AG09319 (cell line): ENCODE measurements around the gene BCL2A1.

Experiments
- DNase-seq: peaks from one replicate; pipeline ENCODE4 v3.0.0-alpha.2; 2010; ENCODE audit warnings: low read depth; ENCODE audit errors: extremely low read depth
- CTCF ChIP-seq: IDR thresholded peaks from 2 replicates; pipeline ENCODE4 v1.5.1; 2011; ENCODE audit warnings: low read depth, mild to moderate bottlenecking, inconsistent platforms, low read length, moderate library complexity

Gene BCL2A1

DNA sequence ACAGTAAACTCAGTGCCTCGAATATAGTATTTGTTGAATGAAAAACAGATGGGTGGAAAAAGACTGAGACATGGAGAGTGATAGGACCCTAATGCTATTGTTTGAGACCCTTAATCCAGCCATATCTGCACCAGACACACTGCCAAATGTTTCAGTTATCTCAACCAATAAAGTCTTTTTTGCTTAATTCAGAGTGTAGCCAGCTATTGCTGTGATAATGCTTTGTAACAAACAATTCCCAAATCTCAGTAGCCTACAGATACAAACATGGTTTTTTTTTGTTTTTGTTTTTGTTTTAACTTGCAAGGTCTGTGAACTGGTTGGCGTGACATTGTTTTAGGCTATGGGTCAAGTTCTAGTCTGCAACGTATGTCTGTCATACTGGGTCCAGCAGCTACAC lies 17.0 kb upstream of the BCL2A1 start:
- no peak for TF ChIP-seq CTCF

DNA sequence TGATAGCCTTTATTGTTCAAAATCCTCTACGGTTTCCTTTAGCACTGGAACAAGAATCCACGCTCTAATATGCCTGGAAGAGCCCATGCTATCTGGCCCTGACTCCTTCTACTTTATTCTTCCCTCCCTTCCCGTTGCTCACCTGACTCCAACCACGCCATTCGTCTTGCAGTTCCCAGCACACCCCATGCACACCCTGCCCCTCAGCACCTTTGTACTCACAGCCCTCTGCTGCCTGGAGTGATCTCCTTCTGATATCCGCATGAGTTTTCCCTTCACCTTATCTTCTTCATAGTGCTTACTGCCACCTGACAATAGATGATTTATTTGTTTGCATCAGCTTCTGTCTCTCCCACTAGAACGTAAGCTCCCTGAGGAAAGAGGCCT lies 16.6 kb upstream of the BCL2A1 start:
- no peak for TF ChIP-seq CTCF
- DNase-seq, result no peak

More for the DNA sequence above, 17.0 kb upstream of the BCL2A1 start:
- no peak for DNase-seq

DNA sequence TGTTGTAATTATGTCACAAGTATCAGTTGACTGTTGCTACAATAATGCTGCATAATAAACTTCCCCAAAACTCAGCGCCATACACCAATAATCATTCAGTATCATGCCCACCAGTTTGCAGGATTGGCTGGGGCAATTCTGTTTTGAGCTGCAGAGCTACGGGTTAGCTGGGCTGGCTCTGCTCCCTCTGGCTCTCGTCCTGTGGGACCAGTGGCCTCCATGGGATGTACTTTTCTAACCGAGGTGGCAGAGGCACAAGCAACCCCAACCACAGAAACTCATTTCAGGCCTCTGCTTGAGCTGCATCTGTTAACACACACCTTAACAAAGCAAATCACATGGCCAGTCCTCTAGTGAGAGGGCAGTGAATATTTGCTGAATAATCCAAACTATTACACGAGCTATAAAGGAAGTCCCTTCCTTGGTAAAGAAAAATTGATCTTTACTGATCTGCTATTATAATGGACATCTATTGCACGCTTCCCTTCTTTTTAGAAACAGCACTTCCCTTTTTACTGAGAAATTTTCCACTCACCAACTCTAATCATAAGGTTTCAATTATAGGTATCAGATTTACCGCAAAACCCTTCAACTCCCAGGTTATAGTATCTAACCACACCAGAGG lies 10.9 kb upstream of the BCL2A1 start:
- DNase-seq, result no peak
- no peak for TF ChIP-seq CTCF

DNA sequence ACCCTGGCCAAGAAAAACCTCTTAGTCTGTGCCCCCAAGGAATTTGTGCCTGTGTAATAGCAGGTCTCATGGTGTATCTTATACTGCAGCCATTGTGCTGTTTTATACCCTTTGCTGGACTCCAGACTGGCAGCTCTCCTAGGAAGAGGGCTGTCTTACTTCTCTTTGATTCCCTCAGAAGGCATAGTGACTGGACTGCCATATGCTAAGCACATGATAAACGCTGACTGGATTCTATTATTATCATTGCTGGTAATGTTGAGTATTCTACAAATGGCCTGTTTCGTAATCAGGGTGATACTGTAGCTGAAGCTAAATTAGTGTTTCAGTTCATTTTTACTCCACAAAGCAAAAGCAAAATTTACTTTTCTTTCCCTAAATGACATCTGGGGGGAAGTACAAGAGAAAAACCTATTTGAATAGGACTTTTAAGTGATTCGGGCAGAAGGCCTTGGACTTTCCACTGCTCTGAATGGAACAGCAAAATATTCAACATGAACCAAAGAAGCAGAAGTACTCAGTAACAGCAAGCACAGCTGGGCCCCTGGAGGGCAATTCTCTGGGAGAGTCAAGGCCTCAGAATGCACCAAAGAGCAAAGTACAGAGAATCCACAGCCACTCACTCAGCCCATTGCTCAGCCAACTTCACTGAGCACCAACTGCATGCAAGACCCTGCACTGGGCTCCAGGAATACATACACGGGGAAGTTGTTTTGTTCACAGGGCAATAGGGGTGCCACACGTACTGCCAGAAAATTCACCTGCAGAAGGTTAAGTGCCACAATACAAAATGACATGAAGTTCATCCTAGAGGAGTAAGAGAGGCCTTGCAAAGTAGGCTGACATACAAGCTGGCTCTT lies 7.9 kb upstream of the BCL2A1 start:
- TF ChIP-seq CTCF, result no peak
- DNase-seq, result peak; percentile 39

- no peak for TF ChIP-seq CTCF
- no peak for DNase-seq
Observed at GRCh38 chr15:79978260-79978654, 7.3 kb upstream of the BCL2A1 start.

DNA sequence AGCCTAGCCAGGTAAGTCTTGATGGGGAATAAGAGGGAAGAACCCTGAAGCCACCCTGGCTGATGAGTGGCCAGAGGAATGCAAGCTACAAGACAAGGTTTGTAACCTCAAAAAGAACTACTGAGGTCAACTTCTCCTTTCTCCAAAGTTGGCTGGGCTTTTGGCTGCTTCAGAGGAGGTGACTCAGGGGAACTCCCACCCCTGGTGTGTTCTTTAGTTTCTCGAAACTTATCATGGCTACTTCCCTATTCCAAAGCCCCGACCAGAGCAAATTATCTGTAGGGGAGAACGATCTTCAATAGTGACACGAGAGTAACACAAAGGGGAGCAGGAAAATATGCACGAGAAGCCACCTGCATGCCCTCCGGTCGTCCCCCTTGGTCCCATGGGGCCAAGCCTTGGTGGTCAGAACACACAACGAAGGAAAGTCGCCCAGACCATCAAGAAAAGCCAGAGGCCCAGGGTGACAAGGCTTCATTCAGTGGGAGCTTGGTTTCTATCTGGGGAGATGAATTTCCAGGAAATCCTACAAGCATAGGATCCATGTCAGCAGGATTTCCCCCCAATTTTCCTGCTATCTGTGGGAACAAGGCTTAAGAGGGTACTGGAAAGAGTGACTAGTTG lies 6.5 kb upstream of the BCL2A1 start:
- TF ChIP-seq CTCF, result no peak
- no peak for DNase-seq

GRCh38 chr15:79973456-79974195 lies 2.6 kb upstream of the BCL2A1 start:
- TF ChIP-seq CTCF, result no peak

More at GRCh38 chr15:79973456-79974195, 2.6 kb upstream of the BCL2A1 start:
- DNase-seq, result no peak
